Liver (tissue), 9 donors: ENCODE data around the gene TSPAN18. TPM values are rescaled to one million over a fixed set of nuclear protein-coding genes. Genes with fewer than 3 reads are reported as not detected.

Experiments
- DNase-seq: peaks from one replicate; pipeline ENCODE4 v3.0.0-alpha.2; 2017; ENCODE audit warnings: low spot score
- H3K27ac ChIP-seq, 2 donors: one replicate each; pipeline ENCODE4 v1.7.0; 2013; ENCODE audit warnings: inconsistent platforms in 2 of 2, low read length in 2 of 2, control low read depth in 1 of 2, low read depth in 1 of 2, mild to moderate bottlenecking in 1 of 2
- H3K27me3 ChIP-seq, 4 donors: one replicate each; pipeline versions ENCODE4 v1.6.1 to v1.7.0; 2013; ENCODE audit warnings: low read length in 3 of 4, inconsistent platforms in 1 of 4, mild to moderate bottlenecking in 1 of 4, moderate library complexity in 1 of 4; ENCODE audit not compliant: control insufficient read depth in 4 of 4, insufficient read depth in 4 of 4
- H3K36me3 ChIP-seq, 4 donors: one replicate each; pipeline versions ENCODE4 v1.6.1 to v1.7.0; 2013; ENCODE audit warnings: low read length in 3 of 4, mild to moderate bottlenecking in 3 of 4, low read depth in 1 of 4, moderate library complexity in 1 of 4; ENCODE audit not compliant: control insufficient read depth in 4 of 4, insufficient read depth in 3 of 4
- H3K4me1 ChIP-seq, 4 donors: one replicate each; pipeline versions ENCODE4 v1.6.1 to v1.7.0; 2013; ENCODE audit warnings: low read length in 3 of 4, mild to moderate bottlenecking in 3 of 4, moderate library complexity in 1 of 4; ENCODE audit not compliant: control insufficient read depth in 4 of 4, insufficient read depth in 4 of 4
- H3K4me3 ChIP-seq, 3 donors: one replicate each; pipeline versions ENCODE4 v1.6.1 to v1.7.0; 2013; ENCODE audit warnings: low read length in 3 of 3, control low read depth in 1 of 3, low read depth in 1 of 3, mild to moderate bottlenecking in 1 of 3
- H3K9ac ChIP-seq, 2 donors: one replicate each; pipeline ENCODE4 v1.7.0; 2013; ENCODE audit warnings: low read length in 2 of 2, mild to moderate bottlenecking in 2 of 2, moderate library complexity in 2 of 2, control low read depth in 1 of 2, low read depth in 1 of 2
- H3K9me3 ChIP-seq, 4 donors: one replicate each; pipeline versions ENCODE4 v1.6.1 to v1.7.0; 2013; ENCODE audit warnings: low read length in 3 of 4; ENCODE audit not compliant: control insufficient read depth in 4 of 4
- EGR1 ChIP-seq, 2 donors: IDR thresholded peaks; 2 replicates each; pipeline ENCODE4 v1.6.1; 2016 to 2018; ENCODE audit warnings: antibody characterized with exemption in 2 of 2, low read depth in 2 of 2
- FOXA1 ChIP-seq: IDR thresholded peaks from 2 replicates; pipeline ENCODE4 v1.6.1; 2016; ENCODE audit warnings: antibody characterized with exemption
- FOXA2 ChIP-seq: IDR thresholded peaks from 2 replicates; pipeline ENCODE4 v1.6.1; 2016; ENCODE audit warnings: antibody characterized with exemption
- HNF4A ChIP-seq, 2 donors: conservative IDR thresholded peaks; 2 replicates each; pipeline ENCODE4 v1.6.1; 2016; ENCODE audit warnings: antibody characterized with exemption in 2 of 2, mild to moderate bottlenecking in 2 of 2
- HNF4G ChIP-seq: IDR thresholded peaks from 2 replicates; pipeline ENCODE4 v1.6.1; 2016; ENCODE audit warnings: antibody characterized with exemption
- JUND ChIP-seq, 2 donors: IDR thresholded peaks; 2 replicates each; pipeline ENCODE4 v1.6.1; 2016; ENCODE audit warnings: antibody characterized with exemption in 2 of 2
- RAD21 ChIP-seq, 2 donors: IDR thresholded peaks; 2 replicates each; pipeline ENCODE4 v1.6.1; 2016; ENCODE audit warnings: antibody characterized with exemption in 2 of 2, mild to moderate bottlenecking in 2 of 2
- REST ChIP-seq: IDR thresholded peaks from 2 replicates; pipeline ENCODE4 v1.6.1; 2016; ENCODE audit warnings: antibody characterized with exemption, mild to moderate bottlenecking
- RXRA ChIP-seq, 2 donors: IDR thresholded peaks; 2 replicates each; pipeline ENCODE4 v1.6.1; 2017 to 2018; ENCODE audit warnings: antibody characterized with exemption in 2 of 2, mild to moderate bottlenecking in 1 of 2
- SP1 ChIP-seq: IDR thresholded peaks from 2 replicates; pipeline ENCODE4 v1.6.1; 2018; ENCODE audit warnings: antibody characterized with exemption, mild to moderate bottlenecking
- YY1 ChIP-seq: IDR thresholded peaks from 2 replicates; pipeline ENCODE4 v1.6.1; 2016; ENCODE audit warnings: antibody characterized with exemption, mild to moderate bottlenecking
- ZBTB33 ChIP-seq: IDR thresholded peaks from 2 replicates; pipeline ENCODE4 v1.6.1; 2016; ENCODE audit warnings: antibody characterized with exemption
- WGBS: extraction: QIAGEN DNeasy Blood & Tissue Kit; methylation state at CpG from one replicate; pipeline ENCODE4 v1.1.7; 2013; 5-methylcytosine and 5-hydroxymethylcytosine counted together
- polyA plus RNA-seq, 2 donors: library from polyadenylated mRNA; stranded (reverse) in 1 of 2; unstranded in 1 of 2; fragments of 200-250 nt in 1 of 2; fragments of >200 nt in 1 of 2; fragmentation: Nextera tagmentation in 1 of 2; extraction: Ambion mirVana in 1 of 2; gene quantifications; one replicate each; pipeline versions ENCODE4 v1.2.1 to v1.2.3, GENCODE V29; 2013 to 2015
- total RNA-seq, 2 donors: library from RNA; depleted of rRNA; stranded (reverse); fragments of >200 nt; gene quantifications; one replicate each; pipeline ENCODE4 v1.2.3, GENCODE V29; 2014
- TF ChIP-seq, protein P1 (sequence below): fragments of 150-350 bp; IDR thresholded peaks from 2 replicates; pipeline ENCODE4 v1.5.1; 2017; ENCODE audit warnings: improper control_type of control experiment, low read depth, low read length; ENCODE audit not compliant: missing input control
- TF ChIP-seq, protein P2 (sequence below): IDR thresholded peaks from 2 replicates; pipeline ENCODE4 v1.6.1; 2016; ENCODE audit warnings: antibody characterized with exemption
- donor health status: healthy.
- donor health status: healthy.
- donor health status: healthy.
- donor health status: healthy.
- donor health status: healthy.

Gene TSPAN18
- total and polyA plus RNA-seq, 4 donors: 1.2 to 5.0 (median 2.8) TPM

GRCh38 chr11:44858796-44859527 lies 132.2 kb downstream of the TSPAN18 start:
- TF ChIP-seq, protein P1, sequence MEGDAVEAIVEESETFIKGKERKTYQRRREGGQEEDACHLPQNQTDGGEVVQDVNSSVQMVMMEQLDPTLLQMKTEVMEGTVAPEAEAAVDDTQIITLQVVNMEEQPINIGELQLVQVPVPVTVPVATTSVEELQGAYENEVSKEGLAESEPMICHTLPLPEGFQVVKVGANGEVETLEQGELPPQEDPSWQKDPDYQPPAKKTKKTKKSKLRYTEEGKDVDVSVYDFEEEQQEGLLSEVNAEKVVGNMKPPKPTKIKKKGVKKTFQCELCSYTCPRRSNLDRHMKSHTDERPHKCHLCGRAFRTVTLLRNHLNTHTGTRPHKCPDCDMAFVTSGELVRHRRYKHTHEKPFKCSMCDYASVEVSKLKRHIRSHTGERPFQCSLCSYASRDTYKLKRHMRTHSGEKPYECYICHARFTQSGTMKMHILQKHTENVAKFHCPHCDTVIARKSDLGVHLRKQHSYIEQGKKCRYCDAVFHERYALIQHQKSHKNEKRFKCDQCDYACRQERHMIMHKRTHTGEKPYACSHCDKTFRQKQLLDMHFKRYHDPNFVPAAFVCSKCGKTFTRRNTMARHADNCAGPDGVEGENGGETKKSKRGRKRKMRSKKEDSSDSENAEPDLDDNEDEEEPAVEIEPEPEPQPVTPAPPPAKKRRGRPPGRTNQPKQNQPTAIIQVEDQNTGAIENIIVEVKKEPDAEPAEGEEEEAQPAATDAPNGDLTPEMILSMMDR: no peak
- TF ChIP-seq ZBTB33 (no peak), JUND (IDR thresholded peaks at IDR 0.05) (no peak), RXRA (IDR thresholded peaks at IDR 0.05) (no peak)
- TF ChIP-seq, protein P2, sequence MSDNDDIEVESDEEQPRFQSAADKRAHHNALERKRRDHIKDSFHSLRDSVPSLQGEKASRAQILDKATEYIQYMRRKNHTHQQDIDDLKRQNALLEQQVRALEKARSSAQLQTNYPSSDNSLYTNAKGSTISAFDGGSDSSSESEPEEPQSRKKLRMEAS: no peak
- no peak overlapping the region for H3K4me3 ChIP-seq
- H3K27me3 ChIP-seq: no peaks in the 10 kb centered on the region
- no peak for DNase-seq
- no peaks in the 10 kb centered on the region for H3K36me3 ChIP-seq
- 84% methylated on average over 14 of the region's 14 CpGs for WGBS
- H3K9me3 ChIP-seq: no peaks in the 10 kb centered on the region
- no peak overlapping the region for H3K9ac ChIP-seq
- H3K27ac ChIP-seq: no peak overlapping the region
- H3K4me1 ChIP-seq: no peaks in the 10 kb centered on the region

DNA sequence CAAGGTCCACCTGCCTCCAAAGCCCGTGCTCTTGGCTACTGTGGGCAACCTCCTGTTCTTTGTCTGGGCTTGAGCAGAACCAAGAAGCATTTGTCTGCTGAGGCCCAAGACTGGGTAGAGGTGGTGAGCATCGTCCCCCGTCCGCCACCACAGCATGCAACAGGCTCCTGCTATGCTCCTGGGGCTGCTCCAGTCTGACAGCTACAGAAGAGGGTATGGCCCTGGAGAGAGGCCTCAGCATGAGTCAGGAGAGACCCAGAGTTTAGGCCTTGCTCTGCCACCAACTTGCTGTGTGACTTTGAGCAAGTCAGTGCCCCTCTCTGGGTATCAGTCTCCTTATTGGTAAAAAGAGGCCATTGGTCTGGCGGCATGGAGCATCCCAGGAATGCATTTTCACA lies 132.8 kb downstream of the TSPAN18 start:
- H3K9me3 ChIP-seq: no peaks in the 10 kb centered on the region
- H3K4me3 ChIP-seq: no peak overlapping the region
- no peak overlapping the region for H3K9ac ChIP-seq
- no peak overlapping the region for H3K27ac ChIP-seq
- no peak for TF ChIP-seq YY1
- TF ChIP-seq EGR1 (IDR thresholded peaks at IDR 0.05; ENCODE audit: low read depth in 2 of 2): no peak
- TF ChIP-seq HNF4G: no peak
- no peak for TF ChIP-seq HNF4A (conservative IDR thresholded peaks at IDR 0.05)
- TF ChIP-seq, protein P1: no peak
- no peak for TF ChIP-seq SP1
- no peak for TF ChIP-seq ZBTB33
- no peak for TF ChIP-seq FOXA1
- TF ChIP-seq FOXA2: no peak
- TF ChIP-seq RAD21 (IDR thresholded peaks at IDR 0.05): no peak
- no peak for TF ChIP-seq REST
- WGBS: 89% methylated on average over 5 of the region's 5 CpGs
- no peaks in the 10 kb centered on the region for H3K27me3 ChIP-seq
- no peak for DNase-seq
- no peaks in the 10 kb centered on the region for H3K36me3 ChIP-seq
- no peaks in the 10 kb centered on the region for H3K4me1 ChIP-seq
